ENCODE data around the gene TMCC1. TPM values are rescaled to one million over a fixed set of nuclear protein-coding genes. Genes with fewer than 3 reads are reported as not detected.
A peak's percentile ranks its signal among the peaks of the same experiment; 100 is the strongest.

TMCC1 gene
- total RNA-seq, 2 donors from 2014 or later = 20.0 to 21.7 TPM

DNA sequence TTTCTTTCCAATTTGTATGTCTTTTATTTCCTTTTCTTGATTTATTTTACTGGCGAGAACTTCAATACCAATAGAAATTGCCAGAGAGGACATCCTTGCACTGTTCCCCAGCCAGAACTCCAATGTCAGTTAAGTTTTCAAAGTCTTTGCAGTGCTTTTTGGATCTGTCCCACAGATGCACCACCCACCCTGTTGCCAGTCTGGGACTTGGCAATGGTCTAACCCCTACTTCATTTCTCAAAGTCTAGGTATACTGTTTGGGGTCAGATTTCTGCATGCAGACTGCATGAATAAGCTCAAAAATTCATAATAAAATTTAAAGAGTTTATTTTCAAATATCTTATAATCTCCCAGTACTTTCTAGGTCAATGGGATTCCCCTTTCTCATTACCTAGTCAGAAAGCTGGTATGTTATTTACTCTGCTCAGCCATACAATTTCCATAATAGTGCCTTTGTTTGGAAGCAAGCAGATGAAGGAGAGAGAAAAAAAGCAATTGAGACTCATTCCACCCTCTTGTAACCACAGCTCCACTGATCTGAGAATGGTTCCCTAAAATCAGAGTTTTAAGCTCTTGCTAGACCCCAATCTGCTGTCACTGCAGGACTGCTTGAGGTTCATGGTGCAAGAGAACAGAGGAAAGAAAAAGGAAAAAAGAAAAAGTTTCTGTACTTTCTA, 161.2 kb downstream of the TMCC1 start:
- Histone ChIP-seq H3K4me3 (no peak overlapping the region), H3K9me3 (no peaks in the 10 kb centered on the region), H3K27me3 (no peaks in the 10 kb centered on the region), H3K36me3 (no peaks in the 10 kb centered on the region), H3K4me1 (no peaks in the 10 kb centered on the region), H3K27ac (no peak overlapping the region)
- DNase-seq (ENCODE audit: low spot score) = no peak
- TF ChIP-seq, protein P1, sequence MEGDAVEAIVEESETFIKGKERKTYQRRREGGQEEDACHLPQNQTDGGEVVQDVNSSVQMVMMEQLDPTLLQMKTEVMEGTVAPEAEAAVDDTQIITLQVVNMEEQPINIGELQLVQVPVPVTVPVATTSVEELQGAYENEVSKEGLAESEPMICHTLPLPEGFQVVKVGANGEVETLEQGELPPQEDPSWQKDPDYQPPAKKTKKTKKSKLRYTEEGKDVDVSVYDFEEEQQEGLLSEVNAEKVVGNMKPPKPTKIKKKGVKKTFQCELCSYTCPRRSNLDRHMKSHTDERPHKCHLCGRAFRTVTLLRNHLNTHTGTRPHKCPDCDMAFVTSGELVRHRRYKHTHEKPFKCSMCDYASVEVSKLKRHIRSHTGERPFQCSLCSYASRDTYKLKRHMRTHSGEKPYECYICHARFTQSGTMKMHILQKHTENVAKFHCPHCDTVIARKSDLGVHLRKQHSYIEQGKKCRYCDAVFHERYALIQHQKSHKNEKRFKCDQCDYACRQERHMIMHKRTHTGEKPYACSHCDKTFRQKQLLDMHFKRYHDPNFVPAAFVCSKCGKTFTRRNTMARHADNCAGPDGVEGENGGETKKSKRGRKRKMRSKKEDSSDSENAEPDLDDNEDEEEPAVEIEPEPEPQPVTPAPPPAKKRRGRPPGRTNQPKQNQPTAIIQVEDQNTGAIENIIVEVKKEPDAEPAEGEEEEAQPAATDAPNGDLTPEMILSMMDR (IDR thresholded peaks at IDR 0.05) = no peak

DNA sequence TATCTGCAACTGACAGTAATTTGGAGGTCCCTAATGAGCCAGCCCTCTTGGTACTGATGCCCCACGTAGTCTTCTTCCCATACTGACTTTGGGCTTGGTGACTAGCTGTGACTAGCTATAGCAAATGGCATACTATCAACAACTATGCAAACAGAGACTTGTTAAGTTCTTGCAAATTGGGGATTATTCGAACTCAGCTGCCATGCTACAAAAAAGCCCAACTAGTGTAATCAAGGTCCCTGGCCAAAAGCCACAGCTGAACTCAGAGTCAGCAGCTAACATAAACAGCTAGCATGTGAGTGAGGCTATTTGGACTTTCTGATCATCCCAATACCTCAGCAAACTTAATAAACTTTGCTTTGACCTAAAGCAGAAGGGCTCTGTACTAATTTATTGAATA, 165.8 kb downstream of the TMCC1 start:
- Histone ChIP-seq H3K4me3 (no peak overlapping the region), H3K27ac (no peak overlapping the region), H3K9me3 (no peaks in the 10 kb centered on the region), H3K27me3 (no peaks in the 10 kb centered on the region), H3K36me3 (no peaks in the 10 kb centered on the region), H3K4me1 (peaks cover 0 to 9% of the 10 kb centered on the region in 2 donors)
- TF ChIP-seq, protein P1 (IDR thresholded peaks at IDR 0.05) = no peak
- no peak for DNase-seq (ENCODE audit: low spot score)

DNA sequence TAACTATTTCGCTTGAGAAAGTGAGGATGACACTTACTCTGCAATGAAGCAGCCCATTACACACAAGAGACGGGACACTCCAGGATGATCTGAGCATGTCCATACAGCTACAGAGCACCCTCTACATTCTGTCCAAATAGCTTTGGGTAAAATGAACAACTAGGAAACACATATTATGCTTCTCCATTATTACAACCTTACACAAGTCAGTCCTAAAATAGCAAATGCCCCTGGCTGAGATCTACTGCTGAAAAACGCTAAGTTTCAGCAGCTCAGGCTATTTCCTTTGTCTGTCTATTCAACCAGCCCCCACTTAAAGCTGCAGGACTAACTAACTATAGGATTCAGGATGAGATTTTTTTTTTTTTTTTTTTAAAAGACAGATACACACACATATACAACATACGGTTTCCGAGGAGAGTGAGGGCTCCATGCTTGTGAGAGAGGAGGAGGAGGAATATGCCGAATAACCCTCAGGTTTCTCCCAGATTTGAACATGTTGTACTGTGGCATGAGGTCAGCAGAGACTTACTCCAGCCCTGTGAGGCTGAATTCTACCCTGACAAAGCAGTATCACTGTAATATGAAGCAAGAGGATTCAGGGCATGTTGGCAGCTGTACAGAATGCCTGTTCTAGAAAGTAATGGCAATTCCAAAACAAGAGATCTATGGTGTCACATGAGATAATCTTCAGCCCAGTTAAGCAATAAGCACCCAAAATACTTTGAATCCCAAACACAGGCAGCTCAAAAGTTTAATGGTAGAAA, 169.8 kb downstream of the TMCC1 start:
- no peaks in the 10 kb centered on the region for H3K27me3 ChIP-seq
- H3K9me3 ChIP-seq = no peaks in the 10 kb centered on the region
- H3K36me3 ChIP-seq = no peaks in the 10 kb centered on the region
- peak overlapping the region; percentile 49 to 78 for H3K27ac ChIP-seq
- H3K4me3 ChIP-seq = peak overlapping the region; percentile 6 to 21
- TF ChIP-seq, protein P1 (IDR thresholded peaks at IDR 0.05) = no peak
- DNase-seq (ENCODE audit: low spot score) = peak; percentile 83
- peaks cover 0 to 14% of the 10 kb centered on the region in 2 donors for H3K4me1 ChIP-seq

DNA sequence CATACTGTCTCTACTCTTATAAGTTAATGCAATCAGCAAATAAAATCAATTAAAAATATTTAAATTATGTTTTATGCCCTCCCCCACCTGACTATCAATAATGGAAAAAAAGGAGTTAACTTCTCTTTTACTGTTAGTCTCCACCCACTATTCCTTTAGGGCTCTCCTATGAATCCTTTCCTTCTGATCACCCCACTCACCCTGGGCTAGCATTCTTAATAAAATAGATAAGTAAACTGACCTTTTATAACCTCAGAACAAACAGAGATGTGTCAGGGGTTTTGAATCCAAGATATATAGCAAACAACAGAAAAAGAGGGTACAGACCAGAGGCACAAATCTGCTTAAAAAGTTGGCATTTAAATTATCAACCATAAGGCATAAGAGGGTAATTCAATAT, 171.0 kb downstream of the TMCC1 start:
- Histone ChIP-seq H3K27ac (no peak overlapping the region), H3K36me3 (no peaks in the 10 kb centered on the region), H3K27me3 (no peaks in the 10 kb centered on the region), H3K9me3 (no peaks in the 10 kb centered on the region), H3K4me3 (no peak overlapping the region), H3K4me1 (peaks cover 0 to 14% of the 10 kb centered on the region in 2 donors)
- TF ChIP-seq, protein P1 (IDR thresholded peaks at IDR 0.05) = no peak
- DNase-seq (ENCODE audit: low spot score) = no peak

DNA sequence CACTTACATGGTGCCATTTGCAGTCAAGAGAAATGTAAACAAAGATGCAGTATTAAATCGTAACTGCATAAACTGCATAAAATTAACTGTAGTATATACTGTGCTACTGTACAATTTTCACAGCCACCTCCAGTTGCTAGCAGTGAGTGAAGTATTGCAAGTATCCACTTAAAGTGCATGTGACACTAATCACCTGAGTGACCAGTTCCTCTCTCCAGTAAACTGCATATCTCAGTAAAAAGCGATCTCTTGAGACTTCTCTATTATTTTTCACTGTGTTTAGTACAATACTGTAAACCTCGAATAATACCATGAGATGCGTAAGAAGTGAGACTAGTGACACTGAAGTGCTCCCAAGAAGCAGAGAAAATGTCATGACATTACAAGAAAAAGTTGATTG, 175.3 kb downstream of the TMCC1 start:
- Histone ChIP-seq H3K9me3 (no peaks in the 10 kb centered on the region), H3K36me3 (no peaks in the 10 kb centered on the region), H3K27ac (no peak overlapping the region), H3K27me3 (no peaks in the 10 kb centered on the region), H3K4me1 (peaks cover 0 to 6% of the 10 kb centered on the region in 2 donors), H3K4me3 (no peak overlapping the region)
- DNase-seq (ENCODE audit: low spot score) = no peak
- TF ChIP-seq, protein P1 (IDR thresholded peaks at IDR 0.05) = no peak
